H1 (cell line): ENCODE data around the gene FAM53C. TPM values are rescaled to one million over a fixed set of nuclear protein-coding genes. Genes with fewer than 3 reads are reported as not detected.

Source experiments
- CBX5 ChIP-seq: fragments of 300-800, 300-1000 bp; sonication (generic); IDR thresholded peaks from 2 replicates; pipeline ENCODE4 v1.7.1; 2016; ENCODE audit warnings: antibody characterized with exemption, low read length, low read depth
- EGR1 ChIP-seq: IDR thresholded peaks from 2 replicates; pipeline ENCODE4 v1.6.1; 2011; ENCODE audit warnings: low read depth, low read length, borderline replicate concordance
- NANOG ChIP-seq: IDR thresholded peaks from 2 replicates; pipeline ENCODE4 v1.6.1; 2011; ENCODE audit warnings: low read length, low read depth, mild to moderate bottlenecking, inconsistent platforms; ENCODE audit not compliant: insufficient read depth, poor library complexity, severe bottlenecking
- SAP30 ChIP-seq: fragments of 300-600 bp; sonication (generic); IDR thresholded peaks from 2 replicates; pipeline ENCODE4 v1.7.1; 2012; ENCODE audit warnings: low read length, moderate library complexity, mild to moderate bottlenecking, inconsistent platforms; ENCODE audit not compliant: insufficient read depth, insufficient replicate concordance
- SIRT6 ChIP-seq: IDR thresholded peaks from one replicate; pipeline ENCODE4 v1.7.1; 2012; ENCODE audit warnings: low read length, inconsistent platforms
- TEAD4 ChIP-seq: IDR thresholded peaks from 2 replicates; pipeline ENCODE4 v1.6.1; 2012; ENCODE audit warnings: low read depth, low read length, inconsistent platforms, mixed read lengths
- polyA plus RNA-seq, 7 experiments: library from polyadenylated mRNA; depleted of rRNA in 3 of 7; stranded (reverse) in 5 of 7; unstranded in 2 of 7; fragments of >200 nt in 5 of 7; fragments of 200-250 nt in 2 of 7; gene quantifications; 1 replicate in 5 of 7; 2 replicates in 1 of 7; 4 replicates in 1 of 7; pipeline versions ENCODE4 v1.2.1 to v1.2.3, GENCODE V29; 2011 to 2013; ENCODE audit warnings: missing spikeins in 2 of 7, mixed read lengths in 2 of 7
- total RNA-seq: library from RNA; stranded (reverse); fragmentation: NEBNext Ultra II Directional; extraction: Animal tissue kit (Norgen Biotek cat#: 25700); gene quantifications from 2 replicates; pipeline ENCODE4 v1.2.1, GENCODE V29; 2021
- TF ChIP-seq, protein P1 (sequence below): IDR thresholded peaks from 2 replicates; pipeline ENCODE4 v1.6.1; 2011; ENCODE audit warnings: low read length, improper control_type of control experiment

Gene FAM53C
- total and polyA plus RNA-seq, 2 of the 8 experiments (the other 6 are each of a cell fraction or from before 2014, with no cell fraction given): 57.6 to 75.3 TPM

DNA sequence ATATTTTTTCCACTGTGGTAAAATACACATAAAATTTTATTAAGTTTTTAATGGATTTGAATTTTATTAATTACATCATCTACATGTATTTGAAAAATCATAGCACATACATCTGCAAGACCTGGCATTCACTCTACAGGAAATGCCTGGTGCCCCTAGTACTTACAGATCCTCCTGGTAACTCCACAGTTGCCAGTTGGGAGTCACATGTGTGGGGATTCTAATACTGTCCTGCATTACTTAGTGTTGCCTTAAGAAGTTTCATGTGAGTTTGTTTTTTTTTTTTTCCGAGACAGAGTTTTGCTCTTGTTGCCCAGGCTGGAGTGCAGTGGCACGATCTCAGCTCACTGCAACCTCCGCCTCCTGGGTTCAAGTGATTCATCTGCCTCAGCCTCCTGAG, 32.5 kb downstream of the FAM53C start (continued):
- TF ChIP-seq EGR1 (no peak), NANOG (no peak), SAP30 (no peak), TEAD4 (no peak), SIRT6 (no peak), CBX5 (no peak)
- TF ChIP-seq, protein P1, sequence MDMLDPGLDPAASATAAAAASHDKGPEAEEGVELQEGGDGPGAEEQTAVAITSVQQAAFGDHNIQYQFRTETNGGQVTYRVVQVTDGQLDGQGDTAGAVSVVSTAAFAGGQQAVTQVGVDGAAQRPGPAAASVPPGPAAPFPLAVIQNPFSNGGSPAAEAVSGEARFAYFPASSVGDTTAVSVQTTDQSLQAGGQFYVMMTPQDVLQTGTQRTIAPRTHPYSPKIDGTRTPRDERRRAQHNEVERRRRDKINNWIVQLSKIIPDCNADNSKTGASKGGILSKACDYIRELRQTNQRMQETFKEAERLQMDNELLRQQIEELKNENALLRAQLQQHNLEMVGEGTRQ: no peak
